Putamen (tissue), 1 donor: ENCODE results near the gene TRNP1.

ENCODE experiments used
- DNase-seq: peaks from one replicate; pipeline ENCODE4 v3.0.0-alpha.2; 2016; ENCODE audit warnings: low spot score

The TRNP1 gene

GRCh38 chr1:27026621-27027574, 33.4 kb downstream of the TRNP1 start:
- no peak for DNase-seq

GRCh38 chr1:27027575-27028250, 34.2 kb downstream of the TRNP1 start:
- no peak for DNase-seq

DNA sequence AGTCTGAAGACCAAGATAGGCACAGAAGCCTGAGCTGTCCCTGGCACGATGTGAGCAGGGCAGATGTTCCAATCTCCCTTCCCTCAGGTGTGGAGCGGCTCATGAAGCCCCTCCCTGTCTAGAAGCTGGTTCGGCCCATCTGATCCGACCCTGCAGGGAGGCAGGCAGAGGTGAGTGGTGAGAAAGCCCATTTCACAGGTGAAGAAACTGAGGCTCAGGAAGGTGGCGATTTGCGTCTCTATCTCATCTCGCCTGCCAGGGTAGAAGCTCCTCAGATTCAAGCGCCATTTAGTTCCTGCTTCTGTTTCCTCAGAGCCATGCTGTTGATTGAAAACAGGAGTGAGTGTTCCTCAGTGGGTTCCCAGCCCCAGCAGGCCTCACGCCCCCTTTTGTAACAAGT, 36.0 kb downstream of the TRNP1 start:
- no peak for DNase-seq

GRCh38 chr1:27031235-27032118, 38.0 kb downstream of the TRNP1 start:
- no peak for DNase-seq

DNA sequence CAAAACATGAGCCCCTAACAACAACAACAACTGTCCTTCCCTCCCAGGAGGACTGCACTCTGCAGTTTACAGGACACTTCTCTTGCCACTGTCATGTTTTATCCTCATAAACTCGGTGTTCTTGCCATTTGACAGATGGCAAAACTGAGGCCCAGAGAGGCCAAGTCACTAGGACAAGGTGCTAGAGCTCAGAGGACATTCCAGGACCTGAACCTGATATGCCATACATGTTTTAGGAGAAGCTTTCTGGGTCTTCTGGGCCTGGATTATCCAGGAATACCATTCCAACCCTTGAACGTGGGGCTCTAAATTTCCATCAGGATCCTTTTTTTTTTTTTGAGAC, 38.6 kb downstream of the TRNP1 start:
- no peak for DNase-seq

DNA sequence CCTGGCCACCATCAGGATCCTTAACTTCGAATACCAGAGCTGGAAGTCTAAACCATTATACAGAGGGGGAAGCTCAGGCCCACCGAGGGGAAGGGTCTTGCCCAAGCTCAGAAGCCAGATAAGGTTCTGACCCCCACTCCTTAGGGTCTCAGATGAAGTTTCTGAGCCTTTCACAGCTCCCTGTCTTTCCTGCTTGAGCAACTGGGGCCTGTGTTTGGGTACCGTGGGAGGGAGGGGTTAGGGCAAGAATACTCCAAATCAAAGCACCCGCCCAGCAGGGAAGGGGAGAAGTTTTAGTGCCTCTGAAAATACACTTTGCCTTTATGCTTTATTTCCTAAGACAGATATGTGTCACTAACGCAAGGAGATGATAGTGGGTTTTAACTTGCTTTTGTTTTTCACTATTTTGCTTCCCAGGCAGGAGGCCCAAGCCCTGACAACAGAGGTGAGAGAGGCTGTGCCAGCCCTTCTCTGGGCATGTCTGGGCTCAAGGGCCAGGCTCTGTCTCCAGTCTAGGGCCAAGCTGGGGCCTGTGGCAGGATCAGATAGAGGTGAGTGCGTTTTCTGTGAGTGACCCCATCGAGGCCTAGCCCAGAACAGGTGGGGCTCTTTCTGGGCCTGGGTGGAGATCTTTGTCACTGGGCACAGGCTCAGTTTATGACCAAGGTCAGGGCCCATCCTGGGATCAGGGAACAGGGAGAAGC, 39.7 kb downstream of the TRNP1 start:
- no peak for DNase-seq

GRCh38 chr1:27035344-27035743, 41.9 kb downstream of the TRNP1 start:
- DNase-seq = no peak

DNA sequence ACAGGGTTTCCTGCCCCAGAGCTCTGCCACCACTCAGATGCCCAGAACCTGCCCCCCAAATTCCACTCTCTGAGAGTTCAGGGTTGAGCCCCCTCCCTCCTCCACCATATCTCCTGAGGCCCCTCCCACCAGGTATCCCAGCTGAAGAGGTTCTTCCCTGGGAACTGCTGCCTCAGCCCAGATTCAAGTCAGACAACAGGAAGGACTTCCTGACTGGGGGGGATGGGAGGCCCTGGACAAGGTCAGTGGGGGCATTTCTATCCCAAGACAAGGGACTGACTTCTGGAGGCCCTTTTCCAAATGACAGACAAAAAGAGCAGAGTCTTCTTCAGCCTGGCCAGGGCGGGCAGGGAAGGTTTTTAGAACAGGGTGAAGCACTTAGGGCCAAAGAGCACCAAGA, 43.2 kb downstream of the TRNP1 start:
- no peak for DNase-seq

- DNase-seq = no peak
Measured at GRCh38 chr1:27037518-27037917, 44.0 kb downstream of the TRNP1 start.

DNA sequence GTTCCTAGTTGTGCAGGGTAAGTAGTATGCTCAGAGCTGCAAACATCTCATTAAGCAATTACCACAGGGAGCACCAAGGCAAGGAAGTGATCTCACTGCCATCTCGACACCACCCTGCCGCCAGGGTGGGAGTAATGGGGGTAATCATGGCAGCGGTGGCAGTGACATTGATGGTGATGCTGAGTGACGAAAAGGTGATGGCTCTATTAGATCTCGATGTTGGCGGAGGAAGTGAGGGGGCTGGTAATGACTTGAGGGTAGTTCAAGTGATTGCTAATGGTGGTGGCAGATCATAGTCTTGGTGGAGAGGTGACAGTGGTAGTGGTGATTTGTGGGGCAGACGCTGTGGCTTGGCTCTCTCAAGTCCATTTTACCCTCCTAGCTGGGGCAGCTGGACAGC, 44.5 kb downstream of the TRNP1 start:
- peak; percentile 24 for DNase-seq

- no peak for DNase-seq
Measured at GRCh38 chr1:27042670-27043069, 49.2 kb downstream of the TRNP1 start.

DNA sequence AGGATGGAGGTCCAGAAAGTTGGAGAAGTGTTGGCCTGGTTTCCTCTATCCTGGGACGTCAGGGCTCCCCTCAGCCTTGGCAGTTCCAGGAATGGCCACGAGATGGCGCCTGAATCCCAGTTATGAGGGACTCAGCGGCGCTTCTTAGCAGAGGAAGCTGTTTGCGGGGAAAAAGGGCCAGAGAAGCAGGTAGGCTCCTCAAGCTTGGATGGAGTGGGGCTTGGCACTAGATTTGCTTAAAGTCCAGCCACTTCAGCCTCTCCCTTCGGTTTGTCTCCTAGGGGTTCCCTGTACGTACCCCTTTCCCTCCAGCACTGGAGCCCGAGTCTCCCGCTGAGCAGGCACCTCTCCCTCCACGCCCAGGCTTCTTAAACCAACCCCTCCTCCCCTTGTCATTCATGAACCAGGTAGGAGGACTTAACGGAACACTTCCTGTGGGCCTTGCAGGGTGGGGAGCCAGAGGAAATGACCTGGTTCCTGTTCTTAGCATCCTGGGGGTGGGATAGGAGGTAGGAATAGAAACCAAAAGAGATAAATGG, 51.2 kb downstream of the TRNP1 start:
- peak; percentile 74 for DNase-seq

- peak; percentile 27 for DNase-seq
Measured at GRCh38 chr1:27045973-27046558, 52.6 kb downstream of the TRNP1 start.

GRCh38 chr1:27047914-27048313, 54.4 kb downstream of the TRNP1 start:
- DNase-seq = no peak

DNA sequence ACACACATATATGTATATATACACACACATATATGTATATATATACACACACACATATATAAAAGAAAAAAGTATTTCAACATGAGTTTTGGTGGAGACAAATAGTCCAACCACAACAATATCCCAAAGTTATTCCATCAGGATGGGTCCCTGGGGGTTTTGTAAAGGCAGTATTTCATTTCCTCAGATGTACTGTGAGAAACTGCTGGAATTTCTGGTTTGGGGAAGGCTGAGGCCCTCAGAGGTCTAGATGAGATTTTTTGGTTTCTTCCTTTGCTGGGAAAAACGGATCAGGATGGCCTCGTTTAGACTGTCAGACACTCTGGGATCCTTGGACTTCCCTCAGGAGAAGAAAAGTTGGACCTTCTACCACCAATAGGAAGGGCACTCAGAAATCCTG, 55.6 kb downstream of the TRNP1 start:
- DNase-seq = no peak

- no peak for DNase-seq
Measured at GRCh38 chr1:27049607-27050006, 56.1 kb downstream of the TRNP1 start.
